GM13976 (cell line): ENCODE data around the gene PARP16.
A peak's percentile ranks its signal among the peaks of the same experiment; 100 is the strongest.

ENCODE experiments used
- DNase-seq: peaks from one replicate; pipeline ENCODE4 v3.0.0; 2012; ENCODE audit warnings: low spot score
- CTCF ChIP-seq: IDR thresholded peaks from 2 replicates; pipeline ENCODE4 v1.5.1; 2012; ENCODE audit warnings: borderline replicate concordance, mild to moderate bottlenecking; ENCODE audit not compliant: insufficient read depth; ENCODE audit errors: extremely low read depth, missing control alignments, control extremely low read depth
- in situ Hi-C: fragments of 300-500 bp; cut with MboI; formaldehyde crosslinking; loops from one replicate; pipeline ENCODE4 v1.12.0; 2022; ENCODE audit warnings: low sequenced_read_pairs, mixed read lengths, inconsistent platforms; ENCODE audit not compliant: unreplicated experiment

The PARP16 gene

DNA sequence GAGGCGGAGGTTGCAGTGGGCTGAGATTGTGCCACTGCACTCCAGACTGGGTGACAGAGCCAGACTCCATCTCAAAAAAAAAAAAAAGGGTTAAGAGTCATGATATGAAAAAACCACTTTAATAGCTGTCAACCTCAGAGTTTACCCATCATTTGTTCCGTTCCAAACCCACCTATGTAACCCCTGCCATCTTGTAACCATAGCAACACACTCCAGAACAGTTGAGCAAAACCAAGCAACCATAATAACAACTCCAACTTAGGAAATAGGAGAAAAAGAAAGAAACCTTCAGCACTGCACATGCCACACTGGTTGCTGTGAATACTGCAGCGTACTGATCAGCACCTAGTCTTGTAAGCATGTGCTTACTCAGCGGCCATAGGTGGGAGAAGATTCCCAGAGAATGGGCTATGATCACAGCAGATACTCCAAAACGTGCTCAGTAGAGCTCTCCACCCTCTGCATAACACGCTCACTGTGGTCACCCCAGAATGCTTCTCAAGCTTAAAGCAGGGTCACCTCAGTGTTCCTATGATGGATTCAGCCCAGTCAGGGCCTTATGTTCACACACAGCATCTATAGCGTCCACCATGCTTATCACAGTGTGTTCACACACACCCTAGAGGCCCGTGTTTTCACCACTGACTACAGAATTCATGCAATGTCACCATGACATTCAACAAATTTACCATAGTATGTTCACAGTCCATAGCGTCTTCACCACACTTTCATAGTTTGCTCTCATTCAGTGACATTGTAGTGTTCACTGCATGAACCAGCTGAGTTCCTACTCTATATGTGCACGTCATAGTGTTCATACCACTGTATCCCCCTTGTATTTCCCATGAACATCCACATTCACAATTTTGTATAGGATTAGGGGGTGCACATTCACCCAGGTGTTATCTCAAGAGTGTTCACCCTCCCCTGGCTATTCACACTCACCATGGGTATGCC lies 68.9 kb downstream of the PARP16 start:
- in situ Hi-C loops: no loop called here
- no peak for DNase-seq
- TF ChIP-seq CTCF: no peak

DNA sequence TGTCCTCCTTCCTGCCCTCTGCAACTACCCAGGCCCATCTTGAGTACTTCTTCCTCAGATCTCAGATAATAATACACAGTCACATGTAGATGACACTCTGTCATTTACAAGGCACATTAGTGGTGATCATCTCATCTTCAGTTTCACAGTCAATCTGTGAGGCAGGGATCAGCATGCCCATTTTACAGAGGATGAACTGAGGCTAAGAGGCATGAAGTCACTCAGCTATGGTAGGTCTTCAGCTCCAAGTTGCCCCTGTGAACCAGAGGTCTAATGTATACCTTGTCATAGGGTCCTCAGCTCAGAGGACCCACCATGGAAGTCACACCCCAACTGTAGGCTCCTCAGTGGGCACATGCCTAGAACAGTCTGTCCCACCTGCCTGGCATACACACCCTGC lies 71.2 kb downstream of the PARP16 start:
- no peak for TF ChIP-seq CTCF
- in situ Hi-C loops: no loop called here
- DNase-seq: no peak

- in situ Hi-C loops: no loop called here
- no peak for DNase-seq
- no peak for TF ChIP-seq CTCF
These were observed 72.7 kb downstream of the PARP16 start for GRCh38 chr15:65214010-65214409.

DNA sequence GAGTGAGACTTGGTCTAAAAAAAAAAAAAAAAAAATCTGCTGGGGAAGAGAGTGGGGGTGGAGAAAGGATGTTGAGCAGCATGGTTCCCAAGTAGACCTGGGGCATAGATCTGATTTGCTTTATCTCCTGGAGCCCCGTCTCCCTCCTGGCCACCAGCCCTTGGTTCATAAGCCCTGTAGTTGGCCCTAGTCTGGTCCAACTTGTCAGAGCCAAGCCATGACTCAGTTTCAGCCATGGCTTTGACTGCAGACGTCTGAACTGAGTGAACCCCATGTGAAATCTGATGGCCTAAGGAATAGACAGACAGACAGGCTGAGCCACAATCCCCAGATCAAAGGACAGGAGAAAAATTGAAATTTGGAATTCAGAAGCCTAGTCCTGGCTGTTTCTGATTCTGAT lies 73.4 kb downstream of the PARP16 start:
- DNase-seq: no peak
- in situ Hi-C loops: no loop called here
- TF ChIP-seq CTCF: no peak

GRCh38 chr15:65212097-65212496 lies 74.6 kb downstream of the PARP16 start:
- peak; percentile 67 for TF ChIP-seq CTCF
- peak; percentile 76 for DNase-seq
- in situ Hi-C loops: no loop called here

DNA sequence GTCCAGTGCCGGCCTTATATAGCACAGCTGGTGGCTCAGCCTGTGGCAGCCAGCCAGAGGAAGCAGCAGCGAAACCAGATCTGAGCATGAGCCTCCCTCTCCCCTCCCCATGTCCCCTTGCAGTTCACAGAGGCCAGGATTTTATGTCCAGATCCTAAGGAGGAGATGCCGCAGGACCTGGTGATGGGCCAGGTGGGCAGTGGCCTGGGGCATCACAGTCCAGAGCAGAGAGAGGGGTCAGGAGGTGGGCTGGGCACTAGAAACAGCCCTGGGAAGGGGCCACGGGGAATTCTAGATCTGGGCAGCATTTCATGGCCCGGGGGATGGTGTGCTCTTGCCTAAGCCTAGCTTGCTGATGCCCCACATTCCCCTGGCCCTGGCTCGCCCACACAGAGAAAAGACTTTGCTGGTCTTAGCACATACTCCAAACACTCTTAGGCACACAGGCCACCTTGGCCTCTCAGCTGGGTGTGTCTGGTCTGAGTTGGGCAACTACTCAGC lies 75.2 kb downstream of the PARP16 start:
- in situ Hi-C loops: no loop called here
- DNase-seq: no peak
- no peak for TF ChIP-seq CTCF
